ENCODE measurements around the gene CYBA.

Gene CYBA

DNA sequence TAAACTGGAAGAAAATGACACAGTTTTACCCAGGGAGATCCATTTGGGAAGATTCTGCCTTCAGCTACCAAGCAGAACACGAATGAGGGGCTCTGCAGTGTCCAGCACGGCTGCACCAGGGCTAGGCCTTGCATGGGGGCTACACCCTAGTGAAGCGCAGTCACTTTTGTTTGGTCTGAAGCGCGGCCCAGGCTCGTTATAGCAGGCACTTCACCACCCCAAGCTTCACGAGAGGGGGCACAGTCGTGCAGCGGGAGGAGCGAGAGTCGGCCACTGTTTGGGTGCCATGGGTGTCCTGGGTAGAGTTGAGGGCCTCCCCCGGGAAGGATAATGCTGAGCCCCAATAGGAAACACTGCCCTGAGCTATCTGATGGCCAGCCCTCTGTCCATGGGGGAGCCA, 34.1 kb downstream of the CYBA start:
- H3K27ac ChIP-seq = peak overlapping the region; percentile 81
- TF ChIP-seq ZFX (IDR thresholded peaks at IDR 0.05; ENCODE audit: borderline replicate concordance) = no peak
- TF ChIP-seq, protein P1, sequence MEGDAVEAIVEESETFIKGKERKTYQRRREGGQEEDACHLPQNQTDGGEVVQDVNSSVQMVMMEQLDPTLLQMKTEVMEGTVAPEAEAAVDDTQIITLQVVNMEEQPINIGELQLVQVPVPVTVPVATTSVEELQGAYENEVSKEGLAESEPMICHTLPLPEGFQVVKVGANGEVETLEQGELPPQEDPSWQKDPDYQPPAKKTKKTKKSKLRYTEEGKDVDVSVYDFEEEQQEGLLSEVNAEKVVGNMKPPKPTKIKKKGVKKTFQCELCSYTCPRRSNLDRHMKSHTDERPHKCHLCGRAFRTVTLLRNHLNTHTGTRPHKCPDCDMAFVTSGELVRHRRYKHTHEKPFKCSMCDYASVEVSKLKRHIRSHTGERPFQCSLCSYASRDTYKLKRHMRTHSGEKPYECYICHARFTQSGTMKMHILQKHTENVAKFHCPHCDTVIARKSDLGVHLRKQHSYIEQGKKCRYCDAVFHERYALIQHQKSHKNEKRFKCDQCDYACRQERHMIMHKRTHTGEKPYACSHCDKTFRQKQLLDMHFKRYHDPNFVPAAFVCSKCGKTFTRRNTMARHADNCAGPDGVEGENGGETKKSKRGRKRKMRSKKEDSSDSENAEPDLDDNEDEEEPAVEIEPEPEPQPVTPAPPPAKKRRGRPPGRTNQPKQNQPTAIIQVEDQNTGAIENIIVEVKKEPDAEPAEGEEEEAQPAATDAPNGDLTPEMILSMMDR (IDR thresholded peaks at IDR 0.05) = no peak

DNA sequence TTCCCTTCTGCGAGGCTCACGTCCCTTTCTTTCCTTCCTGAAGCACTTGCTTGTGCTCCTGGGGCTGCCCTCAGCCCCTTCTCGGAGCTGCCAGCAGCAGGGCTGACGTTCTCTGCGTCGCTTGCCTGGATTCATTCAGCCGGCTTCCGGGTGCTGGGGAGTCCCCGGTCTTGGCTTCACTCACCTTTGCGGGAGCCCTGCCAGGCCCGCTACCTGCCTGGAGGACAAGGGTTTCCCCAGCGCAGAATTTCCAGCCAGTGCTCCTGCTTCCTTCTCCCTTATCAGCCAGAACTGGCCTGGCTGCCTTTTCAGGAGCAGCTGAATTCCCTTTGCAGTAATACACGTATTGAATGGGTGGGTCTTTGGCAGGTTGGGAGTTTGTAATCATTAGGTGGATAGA, 34.5 kb downstream of the CYBA start:
- peak overlapping the region; percentile 81 for H3K27ac ChIP-seq
- TF ChIP-seq, protein P1 (IDR thresholded peaks at IDR 0.05) = no peak
- no peak for TF ChIP-seq ZFX (IDR thresholded peaks at IDR 0.05; ENCODE audit: borderline replicate concordance)

DNA sequence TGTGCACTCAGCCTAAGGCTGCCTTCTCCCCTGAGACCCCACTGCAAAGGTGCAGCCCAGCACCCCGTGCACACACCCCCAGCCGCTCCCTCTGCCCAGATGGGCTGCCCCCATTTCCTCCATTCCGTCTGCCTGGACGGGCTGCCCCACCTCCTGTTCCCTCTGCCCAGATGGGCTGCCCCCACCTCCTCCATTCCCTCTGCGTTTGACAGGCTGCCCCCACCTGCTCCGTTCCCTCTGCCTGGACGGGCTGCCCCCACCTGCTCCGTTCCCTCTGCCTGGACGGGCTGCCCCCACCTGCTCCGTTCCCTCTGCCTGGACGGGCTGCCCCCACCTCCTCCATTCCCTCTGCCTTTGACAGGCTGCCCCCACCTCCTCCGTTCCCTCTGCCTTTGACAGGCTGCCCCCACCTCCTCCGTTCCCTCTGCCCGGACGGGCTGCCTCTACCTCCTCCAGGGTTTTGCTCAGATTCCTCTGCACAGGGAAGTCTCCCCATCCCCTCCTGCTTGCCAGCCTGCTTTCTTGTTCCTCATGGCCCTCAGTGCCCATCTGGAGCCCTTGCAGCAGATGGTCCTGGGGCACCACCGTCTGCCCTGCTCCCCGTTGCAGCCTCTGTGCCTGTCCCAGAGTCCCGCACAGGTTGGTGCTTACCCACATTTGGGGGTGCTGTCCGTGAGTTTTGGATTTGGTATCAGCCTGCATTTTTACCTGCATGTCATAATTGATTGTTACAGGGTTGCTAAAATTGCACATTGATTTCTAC, 35.9 kb downstream of the CYBA start:
- no peak overlapping the region for H3K27ac ChIP-seq
- TF ChIP-seq ZFX (IDR thresholded peaks at IDR 0.05; ENCODE audit: borderline replicate concordance) = no peak
- TF ChIP-seq, protein P1 (IDR thresholded peaks at IDR 0.05) = no peak

DNA sequence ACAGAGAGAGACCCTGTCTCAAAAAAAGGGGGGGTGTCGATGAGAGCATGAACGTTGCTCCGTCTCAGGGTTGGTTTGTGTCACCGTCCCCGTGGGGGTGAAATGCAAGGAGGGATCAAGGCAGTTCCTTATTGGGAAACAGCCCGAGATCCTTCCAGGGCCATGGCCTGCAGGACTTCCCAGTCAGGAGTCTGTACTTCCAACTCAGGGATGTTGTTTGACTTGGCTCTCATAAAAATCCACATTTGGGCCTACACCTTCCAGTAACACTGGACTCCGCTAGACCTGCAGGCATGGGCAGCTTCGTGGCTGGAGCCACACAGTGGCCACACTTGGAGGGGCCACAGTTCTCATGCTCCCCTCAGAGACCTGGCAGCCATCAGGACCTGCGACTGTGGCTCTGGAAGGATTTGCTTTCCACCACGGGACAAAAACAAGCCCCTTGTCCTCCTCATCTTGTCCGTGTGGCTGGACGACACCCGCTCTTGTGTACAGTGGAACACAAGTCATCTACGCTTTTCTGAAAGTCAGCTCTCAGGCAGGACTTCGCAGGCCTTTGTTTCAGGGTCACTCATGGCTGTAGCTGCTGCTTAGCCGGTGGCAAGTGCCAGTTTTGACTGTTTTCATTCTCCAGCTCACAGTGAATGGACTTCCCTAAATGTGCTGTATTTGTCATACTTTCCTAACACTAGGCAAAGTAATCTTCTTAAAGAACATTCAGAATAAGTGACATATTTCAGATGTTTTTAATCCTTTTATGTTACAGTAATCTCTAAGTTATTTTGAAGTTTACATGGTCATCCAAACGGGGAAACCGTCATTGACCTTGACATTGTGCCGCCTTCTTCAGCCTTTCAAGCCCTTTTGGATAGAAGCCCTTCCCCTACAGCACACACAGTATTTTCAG, 36.7 kb downstream of the CYBA start:
- TF ChIP-seq, protein P1 (IDR thresholded peaks at IDR 0.05) = no peak
- TF ChIP-seq ZFX (IDR thresholded peaks at IDR 0.05; ENCODE audit: borderline replicate concordance) = no peak
- no peak overlapping the region for H3K27ac ChIP-seq

DNA sequence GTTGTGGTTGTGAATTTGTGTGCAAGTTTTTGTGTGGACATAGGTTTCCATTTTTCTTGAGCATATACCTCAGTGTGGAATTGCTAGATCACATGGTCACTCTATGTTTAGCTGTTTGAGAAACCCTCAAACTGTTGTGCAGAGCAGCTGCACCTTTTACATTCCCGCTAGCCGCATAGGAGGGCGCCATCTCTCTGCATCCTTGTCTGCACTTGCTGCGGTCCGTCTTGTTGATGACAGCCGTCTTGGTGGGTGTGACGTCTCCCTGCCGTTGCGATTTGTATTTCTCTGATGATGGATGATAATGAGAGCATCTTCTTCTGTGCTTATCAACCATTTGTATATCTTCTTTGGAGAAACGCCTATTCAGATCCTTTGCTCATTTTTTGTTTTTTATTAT, 37.6 kb downstream of the CYBA start:
- TF ChIP-seq, protein P1 (IDR thresholded peaks at IDR 0.05) = no peak
- no peak for TF ChIP-seq ZFX (IDR thresholded peaks at IDR 0.05; ENCODE audit: borderline replicate concordance)
- no peak overlapping the region for H3K27ac ChIP-seq

DNA sequence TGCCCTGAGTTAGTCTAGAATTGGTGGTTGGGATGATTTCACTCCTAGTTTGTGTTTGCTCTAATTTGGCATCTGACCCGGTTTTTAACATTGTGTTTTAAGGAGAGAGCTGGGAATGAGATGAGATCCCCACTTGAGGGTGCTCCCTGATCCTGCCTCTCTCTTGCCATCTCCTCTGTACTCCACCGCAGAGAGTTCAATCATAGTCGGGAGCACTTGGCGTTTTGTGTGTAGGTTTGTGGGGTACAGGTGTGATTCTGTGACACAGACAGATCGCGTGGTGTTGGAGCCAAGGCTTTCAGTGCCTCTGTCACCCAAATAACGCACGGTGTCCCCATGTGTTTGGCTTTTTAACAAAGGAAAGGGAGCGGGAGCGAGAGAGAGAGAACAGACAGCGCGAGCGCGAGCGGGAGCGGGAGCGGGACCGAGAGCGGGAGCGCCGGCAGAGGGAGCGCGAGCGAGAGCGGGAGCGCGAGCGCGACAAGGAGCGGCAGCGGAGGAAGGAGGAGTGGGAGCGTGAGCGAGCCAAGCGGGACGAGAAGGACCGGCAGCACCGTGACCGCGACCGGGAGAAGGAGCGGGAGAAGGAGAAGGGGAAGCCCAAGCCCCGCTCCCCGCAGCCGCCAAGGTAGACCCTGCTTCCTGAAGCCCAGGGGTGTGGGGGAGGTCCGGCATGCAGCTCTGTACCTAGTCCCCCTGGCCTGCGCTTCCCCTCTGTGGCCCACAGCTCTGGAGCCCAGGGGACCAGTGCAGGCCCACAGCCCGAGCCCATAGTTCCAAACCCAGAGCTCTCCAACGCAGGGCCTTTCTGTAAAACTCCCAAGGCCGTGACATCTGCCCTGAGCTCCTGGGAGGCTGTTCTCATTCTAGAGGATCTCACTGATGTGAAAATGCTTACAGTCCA, 39.7 kb downstream of the CYBA start:
- H3K27ac ChIP-seq = no peak overlapping the region
- TF ChIP-seq ZFX (IDR thresholded peaks at IDR 0.05; ENCODE audit: borderline replicate concordance) = no peak
- TF ChIP-seq, protein P1 (IDR thresholded peaks at IDR 0.05) = no peak
